Spleen (tissue), 11 donors: ENCODE results near the gene CSHL1. TPM values are rescaled to one million over a fixed set of nuclear protein-coding genes. Genes with fewer than 3 reads are reported as not detected.

Experiments
- DNase-seq: peaks from one replicate; pipeline ENCODE4 v3.0.0-alpha.2; 2020
- H3K27ac ChIP-seq, 8 donors: fragments of 200-600 bp; sonication (generic) in 7 of 8; 1 replicate in 4 of 8; 2 replicates in 4 of 8; pipeline versions ENCODE4 v1.5.0 to v1.8.0; 2016 to 2021; ENCODE audit warnings: inconsistent platforms in 4 of 8, mild to moderate bottlenecking in 4 of 8, moderate library complexity in 1 of 8
- H3K27me3 ChIP-seq, 7 donors: fragments of 200-600 bp; sonication (generic) in 6 of 7; replicated peaks in 1 of 7; 1 replicate in 4 of 7; 2 replicates in 3 of 7; pipeline versions ENCODE4 v1.5.0 to v1.8.0; 2016 to 2021; ENCODE audit warnings: inconsistent platforms in 3 of 7, mild to moderate bottlenecking in 1 of 7
- H3K36me3 ChIP-seq, 6 donors: fragments of 200-600 bp; sonication (generic) in 5 of 6; 1 replicate in 4 of 6; 2 replicates in 2 of 6; pipeline versions ENCODE4 v1.5.0 to v1.8.0; 2016 to 2021; ENCODE audit warnings: inconsistent platforms in 2 of 6
- H3K4me1 ChIP-seq, 6 donors: fragments of 200-600 bp; sonication (generic) in 5 of 6; 1 replicate in 3 of 6; 2 replicates in 3 of 6; pipeline versions ENCODE4 v1.5.0 to v1.8.0; 2016 to 2021; ENCODE audit warnings: inconsistent platforms in 3 of 6
- H3K4me3 ChIP-seq, 8 donors: fragments of 200-600 bp; sonication (generic) in 7 of 8; 1 replicate in 4 of 8; 2 replicates in 4 of 8; pipeline versions ENCODE4 v1.5.0 to v1.8.0; 2016 to 2021; ENCODE audit warnings: inconsistent platforms in 4 of 8, mild to moderate bottlenecking in 4 of 8, moderate library complexity in 2 of 8
- H3K9me3 ChIP-seq, 8 donors: fragments of 200-600 bp; sonication (generic) in 7 of 8; 1 replicate in 4 of 8; 2 replicates in 4 of 8; pipeline versions ENCODE4 v1.5.0 to v1.8.0; 2016 to 2021; ENCODE audit warnings: inconsistent platforms in 4 of 8
- CTCF ChIP-seq, 11 experiments: fragments of 200-600 bp in 7 of 11; fragments of 450-650 bp in 4 of 11; sonication (generic) in 4 of 11; IDR thresholded peaks in 8 of 11; conservative IDR thresholded peaks in 3 of 11; 1 replicate in 7 of 11; 2 replicates in 4 of 11; pipeline versions ENCODE4 v1.4.0 to v1.8.0; 2016 to 2021; ENCODE audit warnings: antibody characterized with exemption in 11 of 11, inconsistent platforms in 4 of 11, mild to moderate bottlenecking in 1 of 11
- POLR2A ChIP-seq, 3 donors: fragments of 450-650 bp; IDR thresholded peaks; one replicate each; pipeline ENCODE4 v1.5.1; 2017; ENCODE audit warnings: antibody characterized with exemption in 3 of 3, mild to moderate bottlenecking in 1 of 3
- POLR2AphosphoS5 ChIP-seq, 3 donors: sonication (generic); formaldehyde crosslinking; IDR thresholded peaks; one replicate each; pipeline ENCODE4 v1.5.1; 2017; ENCODE audit warnings: antibody characterized with exemption in 3 of 3
- WGBS, 5 donors: extraction: QIAGEN DNeasy Blood & Tissue Kit in 3 of 5; methylation state at CpG; one replicate each; pipeline versions ENCODE4 v1.1.5 to v1.1.7; 2013 to 2018; 5-methylcytosine and 5-hydroxymethylcytosine counted together
- intact Hi-C: fragments of 100-400 bp; cut with DNase I; formaldehyde crosslinking; loops from one replicate; pipeline ENCODE4 v1.15.0; 2023; ENCODE audit warnings: low total_unique reads
- polyA plus RNA-seq, 3 donors: library from polyadenylated mRNA; stranded (reverse); fragments of 200-250 nt; gene quantifications; one replicate each; pipeline ENCODE4 v1.2.1, GENCODE V29; 2013
- total RNA-seq, 7 donors: library from RNA; depleted of rRNA in 3 of 7; stranded (reverse); fragments of >200 nt in 3 of 7; fragmentation: NEBNext Ultra II Directional in 4 of 7; extraction: Animal tissue kit (Norgen Biotek cat#: 25700) in 4 of 7; gene quantifications; one replicate each; pipeline versions ENCODE4 v1.1.0 to v1.2.1, GENCODE V29; 2016 to 2021
- donor health status: healthy with polysubstance abuse.
- donor health status: DM: no; HTN: no; CAD: no; lungs with moderate emphysema.
- donor health status: DM: no; HTN: no; CAD: no.
- donor health status: Bipolar disorder and iron deficiency.
- donor health status: healthy.
- donor health status: DM: no; HTN: no; CAD: no.
- donor health status: DM: yes; HTN: yes; CAD: no.

CSHL1 gene
- total and polyA plus RNA-seq, 10 donors, result 0.06 TPM; not detected in 9

GRCh38 chr17:63943745-63944144 is 32.7 kb upstream of the CSHL1 start:
- 84 to 95% (median 89%) methylated on average over 9 of the region's 9 CpGs for WGBS, 5 donors
- intact Hi-C loops, result no loop called here

DNA sequence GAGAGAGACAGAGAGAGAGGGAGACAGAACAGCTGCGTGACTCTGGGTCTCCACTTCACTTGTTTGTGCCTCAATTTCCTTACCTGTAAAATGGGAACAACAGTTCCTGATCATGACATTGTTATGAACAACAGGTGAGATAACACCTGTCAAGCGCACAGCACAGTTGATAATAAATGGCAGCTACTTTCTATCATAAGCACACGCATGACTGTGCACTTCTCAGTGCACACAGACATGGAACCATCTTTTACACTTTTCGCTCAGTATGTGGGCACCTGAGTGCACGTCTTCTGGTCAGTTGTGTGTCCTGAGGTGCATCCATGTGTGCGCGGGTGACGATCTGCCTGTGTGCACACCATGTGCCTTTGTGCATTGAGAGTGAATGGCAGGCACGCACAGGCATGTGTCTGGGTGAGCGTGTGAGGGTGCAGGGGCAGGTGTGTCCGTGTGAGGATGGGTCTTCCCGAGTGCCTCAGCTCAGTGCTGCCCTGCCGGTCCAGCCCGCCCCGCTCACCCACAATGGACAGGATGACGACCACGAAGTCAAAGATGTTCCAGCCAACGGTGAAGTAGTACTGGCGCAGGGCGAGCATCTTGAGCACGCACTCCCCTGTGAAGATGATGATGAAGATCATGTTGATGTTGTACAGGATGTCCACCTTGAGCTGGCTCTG is 31.4 kb upstream of the CSHL1 start:
- H3K9me3 ChIP-seq, result no peaks in the 10 kb centered on the region
- intact Hi-C loops, result no loop called here
- H3K27ac ChIP-seq, result no peak overlapping the region
- DNase-seq, result peak; percentile 64
- no peaks in the 10 kb centered on the region for H3K36me3 ChIP-seq
- H3K4me1 ChIP-seq, result peaks cover 10 to 56% (median 36%) of the 10 kb centered on the region in 6 donors
- H3K4me3 ChIP-seq, result no peak overlapping the region
- no peaks in the 10 kb centered on the region for H3K27me3 ChIP-seq
- no peak for TF ChIP-seq POLR2AphosphoS5 (IDR thresholded peaks at IDR 0.05)
- TF ChIP-seq POLR2A (IDR thresholded peaks at IDR 0.05), result no peak
- TF ChIP-seq CTCF (IDR thresholded peaks at IDR 0.05 in 8 of 11, conservative IDR thresholded peaks at IDR 0.05 in 3 of 11), result no peak
- WGBS, 5 donors, result 90 to 97% (median 94%) methylated on average over 17 to 21 of the region's 21 CpGs

More at GRCh38 chr17:63943745-63944144, 32.7 kb upstream of the CSHL1 start:
- Histone ChIP-seq H3K9me3 (no peaks in the 10 kb centered on the region), H3K27ac (no peak overlapping the region), H3K36me3 (no peaks in the 10 kb centered on the region), H3K4me1 (peaks cover 10 to 57% (median 37%) of the 10 kb centered on the region in 6 donors), H3K4me3 (no peak overlapping the region), H3K27me3 (no peaks in the 10 kb centered on the region)
- TF ChIP-seq POLR2A (IDR thresholded peaks at IDR 0.05), result no peak
- peak in 1 of 11 experiments; percentile 20 for TF ChIP-seq CTCF (IDR thresholded peaks at IDR 0.05 in 8 of 11, conservative IDR thresholded peaks at IDR 0.05 in 3 of 11)
- no peak for DNase-seq

DNA sequence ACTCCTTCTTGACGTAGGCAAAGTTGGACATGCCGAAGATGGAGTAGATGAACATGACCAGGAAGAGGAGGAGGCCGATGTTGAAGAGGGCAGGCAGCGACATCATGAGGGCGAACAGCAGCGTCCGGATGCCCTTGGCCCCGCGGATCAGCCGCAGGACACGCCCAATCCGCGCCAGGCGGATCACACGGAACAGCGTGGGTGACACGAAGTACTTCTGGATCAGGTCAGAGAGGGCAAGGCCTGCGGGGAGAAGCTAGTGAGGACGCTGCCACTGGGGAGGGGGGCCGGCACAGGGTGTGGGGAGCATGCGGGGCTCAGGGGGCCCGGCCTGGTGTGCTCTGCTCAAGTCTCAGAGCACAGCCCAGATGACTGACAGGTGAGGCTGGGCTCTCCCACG is 30.7 kb upstream of the CSHL1 start:
- Histone ChIP-seq H3K9me3 (no peaks in the 10 kb centered on the region), H3K27me3 (no peaks in the 10 kb centered on the region), H3K4me3 (no peak overlapping the region), H3K27ac (no peak overlapping the region), H3K4me1 (peaks cover 10 to 49% (median 29%) of the 10 kb centered on the region in 6 donors), H3K36me3 (no peaks in the 10 kb centered on the region)
- TF ChIP-seq POLR2AphosphoS5 (IDR thresholded peaks at IDR 0.05) (peak in 2 of 3 donors; percentile 28 to 83), CTCF (IDR thresholded peaks at IDR 0.05 in 8 of 11, conservative IDR thresholded peaks at IDR 0.05 in 3 of 11) (no peak)
- intact Hi-C loops, result no loop called here
- DNase-seq, result peak; percentile 80
- 84 to 89% (median 84%) methylated on average over 23 of the region's 23 CpGs for WGBS, 5 donors

GRCh38 chr17:63941162-63941561 is 30.1 kb upstream of the CSHL1 start:
- no peak for TF ChIP-seq POLR2A (IDR thresholded peaks at IDR 0.05)
- no peak for TF ChIP-seq POLR2AphosphoS5 (IDR thresholded peaks at IDR 0.05)
- no peak for TF ChIP-seq CTCF (IDR thresholded peaks at IDR 0.05 in 8 of 11, conservative IDR thresholded peaks at IDR 0.05 in 3 of 11)
- Histone ChIP-seq H3K27me3 (no peaks in the 10 kb centered on the region), H3K4me1 (peaks cover 6 to 43% (median 23%) of the 10 kb centered on the region in 6 donors), H3K9me3 (no peaks in the 10 kb centered on the region), H3K36me3 (no peaks in the 10 kb centered on the region), H3K27ac (no peak overlapping the region), H3K4me3 (no peak overlapping the region)
- intact Hi-C loops, result no loop called here
- WGBS, 5 donors, result 86 to 97% (median 94%) methylated on average over 9 to 12 of the region's 12 CpGs
- peak; percentile 56 for DNase-seq
